ENCODE data around the gene CFL2.

DNA sequence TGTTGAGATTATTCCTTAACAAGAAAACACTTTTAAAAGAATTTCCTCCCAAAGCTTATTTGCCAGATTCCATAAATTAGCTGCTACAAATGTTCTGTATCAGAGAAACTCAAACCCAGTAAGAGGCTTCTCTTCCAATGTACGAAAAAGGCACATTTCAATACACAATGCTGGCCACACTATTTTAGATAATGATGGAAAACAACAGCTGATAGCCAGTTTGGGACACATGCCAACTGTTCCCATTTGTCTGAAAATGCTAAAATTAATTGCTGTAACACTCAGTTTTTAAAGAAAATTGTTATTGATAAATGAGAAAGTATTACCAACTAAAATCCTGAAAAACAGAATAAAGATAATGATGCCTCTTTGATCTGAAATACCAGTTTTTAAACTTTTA, 4.4 kb downstream of the CFL2 start:
- TF ChIP-seq, protein P1, sequence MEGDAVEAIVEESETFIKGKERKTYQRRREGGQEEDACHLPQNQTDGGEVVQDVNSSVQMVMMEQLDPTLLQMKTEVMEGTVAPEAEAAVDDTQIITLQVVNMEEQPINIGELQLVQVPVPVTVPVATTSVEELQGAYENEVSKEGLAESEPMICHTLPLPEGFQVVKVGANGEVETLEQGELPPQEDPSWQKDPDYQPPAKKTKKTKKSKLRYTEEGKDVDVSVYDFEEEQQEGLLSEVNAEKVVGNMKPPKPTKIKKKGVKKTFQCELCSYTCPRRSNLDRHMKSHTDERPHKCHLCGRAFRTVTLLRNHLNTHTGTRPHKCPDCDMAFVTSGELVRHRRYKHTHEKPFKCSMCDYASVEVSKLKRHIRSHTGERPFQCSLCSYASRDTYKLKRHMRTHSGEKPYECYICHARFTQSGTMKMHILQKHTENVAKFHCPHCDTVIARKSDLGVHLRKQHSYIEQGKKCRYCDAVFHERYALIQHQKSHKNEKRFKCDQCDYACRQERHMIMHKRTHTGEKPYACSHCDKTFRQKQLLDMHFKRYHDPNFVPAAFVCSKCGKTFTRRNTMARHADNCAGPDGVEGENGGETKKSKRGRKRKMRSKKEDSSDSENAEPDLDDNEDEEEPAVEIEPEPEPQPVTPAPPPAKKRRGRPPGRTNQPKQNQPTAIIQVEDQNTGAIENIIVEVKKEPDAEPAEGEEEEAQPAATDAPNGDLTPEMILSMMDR (IDR thresholded peaks at IDR 0.05; ENCODE audit: low read depth, low read length), result no peak
- TF ChIP-seq POLR2A (IDR thresholded peaks at IDR 0.05; ENCODE audit: extremely low read depth, insufficient read length) (no peak), MYC (IDR thresholded peaks at IDR 0.05; ENCODE audit: low read depth, low read length) (no peak)
- TF ChIP-seq, protein P2, sequence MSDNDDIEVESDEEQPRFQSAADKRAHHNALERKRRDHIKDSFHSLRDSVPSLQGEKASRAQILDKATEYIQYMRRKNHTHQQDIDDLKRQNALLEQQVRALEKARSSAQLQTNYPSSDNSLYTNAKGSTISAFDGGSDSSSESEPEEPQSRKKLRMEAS (IDR thresholded peaks at IDR 0.05; ENCODE audit: low read depth, low read length), result no peak
